Measurements from ENCODE around the gene CDC42EP4.

CDC42EP4 gene

GRCh38 chr17:73325527-73325842, 13.7 kb upstream of the CDC42EP4 start (continued):
- TF ChIP-seq CSRNP3 (CRISPR knock-in tag; IDR thresholded peaks at IDR 0.05), result no peak
- no peak for TF ChIP-seq ARNTL (CRISPR knock-in tag; IDR thresholded peaks at IDR 0.05; ENCODE audit: borderline replicate concordance, low read depth)
- TF ChIP-seq ZNF70 (CRISPR knock-in tag; IDR thresholded peaks at IDR 0.05), result no peak
- TF ChIP-seq CREB5 (CRISPR knock-in tag; IDR thresholded peaks at IDR 0.05; ENCODE audit: low read depth), result no peak
- no peak for TF ChIP-seq ZC3H10 (CRISPR knock-in tag; IDR thresholded peaks at IDR 0.05)
- no peak for TF ChIP-seq ZNF565 (CRISPR knock-in tag; conservative IDR thresholded peaks at IDR 0.05; ENCODE audit: low read depth)

- TF ChIP-seq ZC3H10 (CRISPR knock-in tag; IDR thresholded peaks at IDR 0.05) (no peak), CREB5 (CRISPR knock-in tag; IDR thresholded peaks at IDR 0.05; ENCODE audit: low read depth) (no peak), PPARA (CRISPR knock-in tag; IDR thresholded peaks at IDR 0.05; ENCODE audit: borderline replicate concordance) (no peak), TOX (CRISPR knock-in tag; IDR thresholded peaks at IDR 0.05; ENCODE audit: borderline replicate concordance) (no peak), SNAI2 (CRISPR knock-in tag; IDR thresholded peaks at IDR 0.05) (no peak), ISL1 (CRISPR knock-in tag; IDR thresholded peaks at IDR 0.05) (no peak), ZFP3 (CRISPR knock-in tag; IDR thresholded peaks at IDR 0.05) (no peak), ESRRG (CRISPR knock-in tag; IDR thresholded peaks at IDR 0.05) (no peak), TCF4 (CRISPR knock-in tag; IDR thresholded peaks at IDR 0.05; ENCODE audit: borderline replicate concordance) (no peak), ZFP30 (CRISPR knock-in tag; IDR thresholded peaks at IDR 0.05) (no peak), PATZ1 (CRISPR knock-in tag; IDR thresholded peaks at IDR 0.05; ENCODE audit: borderline replicate concordance) (no peak), RARB (CRISPR knock-in tag; IDR thresholded peaks at IDR 0.05) (no peak), ZNF70 (CRISPR knock-in tag; IDR thresholded peaks at IDR 0.05) (no peak), CSDC2 (CRISPR knock-in tag; IDR thresholded peaks at IDR 0.05) (no peak), BACH2 (CRISPR knock-in tag; IDR thresholded peaks at IDR 0.05; ENCODE audit: borderline replicate concordance) (no peak), ARNTL (CRISPR knock-in tag; IDR thresholded peaks at IDR 0.05; ENCODE audit: borderline replicate concordance, low read depth) (no peak), OSR1 (CRISPR knock-in tag; IDR thresholded peaks at IDR 0.05) (no peak)
- no peak for ATAC-seq
These were observed 13.1 kb upstream of the CDC42EP4 start for GRCh38 chr17:73324711-73325526.

- ATAC-seq, result no peak
- TF ChIP-seq PATZ1 (CRISPR knock-in tag; IDR thresholded peaks at IDR 0.05; ENCODE audit: borderline replicate concordance) (no peak), OSR1 (CRISPR knock-in tag; IDR thresholded peaks at IDR 0.05) (no peak), RARB (CRISPR knock-in tag; IDR thresholded peaks at IDR 0.05) (no peak), TCF4 (CRISPR knock-in tag; IDR thresholded peaks at IDR 0.05; ENCODE audit: borderline replicate concordance) (no peak)
These were observed 12.3 kb upstream of the CDC42EP4 start for GRCh38 chr17:73324160-73324475.

All from SK-N-SH treated with all-trans-retinoic acid at 6 μM for 48 hours (cell line).